DMS79 (cell line): ENCODE results near the gene KRTAP10-5.

ENCODE experiments used
- DNase-seq: peaks from one replicate; lab custom pipeline; 2025; lab: John Stamatoyannopoulos, UW

Gene KRTAP10-5

GRCh38 chr21:44529503-44530125 is 50.8 kb downstream of the KRTAP10-5 start:
- no peak for DNase-seq
